Lower leg skin (tissue), 3 donors: ENCODE measurements around the gene RSPRY1.

Experiments
- POLR2A ChIP-seq, 2 donors: fragments of 450-650 bp; IDR thresholded peaks; one replicate each; pipeline ENCODE4 v1.6.1; 2016 to 2017; ENCODE audit warnings: antibody characterized with exemption in 2 of 2, mild to moderate bottlenecking in 1 of 2, moderate library complexity in 1 of 2
- TF ChIP-seq, protein P1 (sequence below), 3 donors: fragments of 450-650 bp; IDR thresholded peaks; one replicate each; pipeline ENCODE4 v1.5.1; 2016; ENCODE audit warnings: antibody characterized with exemption in 3 of 3, mild to moderate bottlenecking in 3 of 3, moderate library complexity in 2 of 3

DNA sequence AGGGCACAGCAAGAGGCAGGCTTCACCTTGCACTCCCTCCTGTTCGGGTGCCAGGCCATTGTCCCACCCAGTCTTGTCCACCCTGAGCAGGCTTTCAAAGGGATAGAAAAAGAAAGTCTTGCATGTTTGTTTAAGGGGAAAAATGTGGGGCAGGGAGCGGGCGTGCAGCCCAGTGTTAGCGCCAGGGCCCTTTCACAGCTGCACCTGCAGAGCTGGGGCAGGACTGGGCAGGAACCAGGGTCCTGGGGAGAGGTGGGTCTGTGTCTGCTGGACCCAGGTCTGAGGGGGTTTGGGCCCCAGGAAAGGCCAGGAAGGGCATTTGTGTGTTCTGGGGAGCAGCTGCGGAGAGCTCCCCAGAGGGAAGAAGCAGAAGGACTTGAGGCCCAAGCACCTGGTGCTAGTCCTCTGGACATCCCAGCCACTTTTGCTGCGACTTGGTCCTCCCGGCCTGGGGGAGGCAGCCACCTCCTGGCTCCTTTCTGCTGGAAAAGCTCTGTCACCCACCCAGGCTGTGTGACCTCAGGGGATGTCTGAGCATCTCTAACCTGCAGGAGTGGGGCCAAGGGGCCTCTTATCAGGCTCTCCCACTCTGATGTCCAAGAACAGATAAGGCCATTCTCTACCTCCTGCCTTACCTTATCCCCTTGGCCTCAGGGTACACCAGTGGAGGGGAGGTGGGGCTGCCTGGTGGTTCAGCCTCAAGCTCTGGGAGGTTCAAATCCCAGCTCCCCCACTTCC lies 45.0 kb upstream of the RSPRY1 start:
- TF ChIP-seq, protein P1, sequence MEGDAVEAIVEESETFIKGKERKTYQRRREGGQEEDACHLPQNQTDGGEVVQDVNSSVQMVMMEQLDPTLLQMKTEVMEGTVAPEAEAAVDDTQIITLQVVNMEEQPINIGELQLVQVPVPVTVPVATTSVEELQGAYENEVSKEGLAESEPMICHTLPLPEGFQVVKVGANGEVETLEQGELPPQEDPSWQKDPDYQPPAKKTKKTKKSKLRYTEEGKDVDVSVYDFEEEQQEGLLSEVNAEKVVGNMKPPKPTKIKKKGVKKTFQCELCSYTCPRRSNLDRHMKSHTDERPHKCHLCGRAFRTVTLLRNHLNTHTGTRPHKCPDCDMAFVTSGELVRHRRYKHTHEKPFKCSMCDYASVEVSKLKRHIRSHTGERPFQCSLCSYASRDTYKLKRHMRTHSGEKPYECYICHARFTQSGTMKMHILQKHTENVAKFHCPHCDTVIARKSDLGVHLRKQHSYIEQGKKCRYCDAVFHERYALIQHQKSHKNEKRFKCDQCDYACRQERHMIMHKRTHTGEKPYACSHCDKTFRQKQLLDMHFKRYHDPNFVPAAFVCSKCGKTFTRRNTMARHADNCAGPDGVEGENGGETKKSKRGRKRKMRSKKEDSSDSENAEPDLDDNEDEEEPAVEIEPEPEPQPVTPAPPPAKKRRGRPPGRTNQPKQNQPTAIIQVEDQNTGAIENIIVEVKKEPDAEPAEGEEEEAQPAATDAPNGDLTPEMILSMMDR (IDR thresholded peaks at IDR 0.05): no peak
- no peak for TF ChIP-seq POLR2A (IDR thresholded peaks at IDR 0.05)
